ENCODE measurements around the gene RSPRY1. TPM values are rescaled to one million over a fixed set of nuclear protein-coding genes. Genes with fewer than 3 reads are reported as not detected.

Gene RSPRY1
- total RNA-seq, 1 experiment from 2014 or later: 24.9 TPM

GRCh38 chr16:57192146-57192545 is 6.0 kb downstream of the RSPRY1 start:
- no peak overlapping the region for H2AFZ ChIP-seq (ENCODE audit: low read depth, low read length, poor library complexity, severe bottlenecking)
- ChIA-PET RAD21 (ENCODE audit: low non-redundant PET in 1 of 2, low total read pairs in 2 of 2, uncharacterized antibody in 2 of 2, unreplicated experiment in 2 of 2) (no interaction called here), CTCF (no interaction called here), POLR2A (no interaction called here)
- BruUV-seq (replicated peaks): no TSS peak
- H3K9ac ChIP-seq (ENCODE audit: low read length): no peak overlapping the region
- DNase-seq (ENCODE audit: low read depth, low spot score) (no peak), ATAC-seq (no peak)
- H3K27ac ChIP-seq (ENCODE audit: low read depth, low read length): no peak overlapping the region
- H4K20me1 ChIP-seq (ENCODE audit: insufficient read depth): no peaks in the 10 kb centered on the region
- H3K4me3 ChIP-seq (replicated peaks in 1 of 2; ENCODE audit: low read depth in 1 of 2, low read length in 2 of 2): no peak overlapping the region
- H3K9me2 ChIP-seq (ENCODE audit: insufficient read depth): no peaks in the 10 kb centered on the region
- H3K27me3 ChIP-seq (ENCODE audit: insufficient read depth, low read length): no peaks in the 10 kb centered on the region
- intact Hi-C loops (cut with micrococcal nuclease): no loop called here
- H3K79me2 ChIP-seq (ENCODE audit: insufficient read depth, low read length): peaks cover 86% of the 10 kb centered on the region
- H3K4me1 ChIP-seq (ENCODE audit: control insufficient read depth in 1 of 2, insufficient read depth in 2 of 2, low read length in 2 of 2): peaks cover 27 to 34% of the 10 kb centered on the region in 2 experiments
- H3K4me2 ChIP-seq (ENCODE audit: low read length): no peak overlapping the region
- no peaks in the 10 kb centered on the region for H3K9me3 ChIP-seq (ENCODE audit: control insufficient read depth in 1 of 2, insufficient read depth in 1 of 2, low read depth in 1 of 2, low read length in 2 of 2)
- no peaks in the 10 kb centered on the region for H3K36me3 ChIP-seq (ENCODE audit: control insufficient read depth in 1 of 2, insufficient read depth in 2 of 2, low read length in 2 of 2)
- TF ChIP-seq ATF3 (IDR thresholded peaks at IDR 0.05): no peak
- no peak for TF ChIP-seq EZH2 (IDR thresholded peaks at IDR 0.05)
- TF ChIP-seq POLR2A (IDR thresholded peaks at IDR 0.05; ENCODE audit: borderline replicate concordance, extremely low read depth, insufficient read depth, insufficient read length): no peak
- TF ChIP-seq REST (IDR thresholded peaks at IDR 0.05; ENCODE audit: low read depth): no peak
- no peak for TF ChIP-seq FOSL1 (IDR thresholded peaks at IDR 0.05; ENCODE audit: low read depth)
- no peak for TF ChIP-seq EGR1 (IDR thresholded peaks at IDR 0.05; ENCODE audit: low read depth)
- no peak for TF ChIP-seq SRF (IDR thresholded peaks at IDR 0.05; ENCODE audit: low read depth)
- no peak for TF ChIP-seq SIN3A (IDR thresholded peaks at IDR 0.05; ENCODE audit: low read depth)
- no peak for TF ChIP-seq POLR2AphosphoS5 (IDR thresholded peaks at IDR 0.05; ENCODE audit: low read depth, low read length)
- no peak for TF ChIP-seq JUND (IDR thresholded peaks at IDR 0.05)
- no peak for TF ChIP-seq CTCF (IDR thresholded peaks at IDR 0.05 in 2 of 3, conservative IDR thresholded peaks at IDR 0.05 in 1 of 3; ENCODE audit: borderline replicate concordance in 1 of 3, insufficient read depth in 1 of 3, low read depth in 2 of 3, low read length in 2 of 3)
- TF ChIP-seq CEBPB (IDR thresholded peaks at IDR 0.05; ENCODE audit: low read depth): no peak
- no peak for TF ChIP-seq SP1 (IDR thresholded peaks at IDR 0.05; ENCODE audit: low read depth)
- TF ChIP-seq ZNF274 (IDR thresholded peaks at IDR 0.05; ENCODE audit: low read depth, low read length): no peak
- no peak for TF ChIP-seq YY1 (IDR thresholded peaks at IDR 0.05; ENCODE audit: extremely low read depth, insufficient replicate concordance, low read depth, low read length)

Data from HCT116 (cell line).